BJ (cell line): ENCODE measurements around the gene NOS1AP. TPM values are rescaled to one million over a fixed set of nuclear protein-coding genes. Genes with fewer than 3 reads are reported as not detected.

ENCODE experiments used
- CTCF ChIA-PET: fragments of 350-600 bp; formaldehyde crosslinking; extraction: SDS; loops from one replicate; lab custom pipeline; 2021; ENCODE audit warnings: antibody characterized with exemption, inconsistent platforms; lab: Yijun Ruan, JAX
- POLR2A ChIA-PET: fragments of 300-600 bp; sonication (Branson Sonifier 250); formaldehyde crosslinking; extraction: SDS; loops from one replicate; lab custom pipeline; 2021; ENCODE audit warnings: antibody characterized with exemption; lab: Charles Lee
- DNase-seq: peaks from one replicate; pipeline ENCODE4 v3.0.0-alpha.2; 2011; ENCODE audit warnings: low read depth
- H3K27me3 ChIP-seq: 2 replicates; pipeline ENCODE4 v1.6.0; 2011; ENCODE audit warnings: low read length; ENCODE audit not compliant: control insufficient read depth, insufficient read depth
- H3K36me3 ChIP-seq: 2 replicates; pipeline ENCODE4 v1.5.1; 2011; ENCODE audit warnings: low read length; ENCODE audit not compliant: control insufficient read depth, insufficient read depth
- H3K4me3 ChIP-seq: 2 replicates; pipeline ENCODE4 v1.5.1; 2011; ENCODE audit warnings: low read depth, mild to moderate bottlenecking, control low read depth, low read length
- polyA plus RNA-seq: library from polyadenylated mRNA; depleted of rRNA; stranded (reverse); fragments of >200 nt; gene quantifications from 2 replicates; pipeline ENCODE4 v1.2.3, GENCODE V29; 2011
- TF ChIP-seq, protein P1 (sequence below): IDR thresholded peaks from 2 replicates; pipeline ENCODE4 v1.5.1; 2011; ENCODE audit warnings: low read depth, mild to moderate bottlenecking, control low read depth, inconsistent platforms, low read length, moderate library complexity; ENCODE audit not compliant: insufficient read depth

The NOS1AP gene
- polyA plus RNA-seq, 1 experiment = 0.50 TPM

DNA sequence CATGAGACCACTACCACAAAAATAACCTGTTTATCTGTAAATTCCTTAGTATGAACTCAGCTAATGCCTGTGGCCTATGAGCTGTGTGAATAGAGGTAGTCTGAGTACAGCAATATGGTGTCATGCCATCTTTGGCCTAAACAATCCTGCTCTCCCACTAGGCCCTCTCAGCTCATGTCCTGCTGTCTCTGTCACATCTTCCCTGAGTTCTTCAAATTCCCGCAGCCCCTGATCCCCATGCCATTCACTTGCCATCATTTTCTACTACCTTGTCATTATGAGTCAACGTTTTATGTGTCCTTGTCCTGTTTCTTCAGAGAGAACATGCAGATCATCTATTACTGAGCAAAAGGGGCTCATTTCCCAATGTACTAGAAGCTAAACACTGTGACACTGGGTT is 181.6 kb downstream of the NOS1AP start:
- TF ChIP-seq, protein P1, sequence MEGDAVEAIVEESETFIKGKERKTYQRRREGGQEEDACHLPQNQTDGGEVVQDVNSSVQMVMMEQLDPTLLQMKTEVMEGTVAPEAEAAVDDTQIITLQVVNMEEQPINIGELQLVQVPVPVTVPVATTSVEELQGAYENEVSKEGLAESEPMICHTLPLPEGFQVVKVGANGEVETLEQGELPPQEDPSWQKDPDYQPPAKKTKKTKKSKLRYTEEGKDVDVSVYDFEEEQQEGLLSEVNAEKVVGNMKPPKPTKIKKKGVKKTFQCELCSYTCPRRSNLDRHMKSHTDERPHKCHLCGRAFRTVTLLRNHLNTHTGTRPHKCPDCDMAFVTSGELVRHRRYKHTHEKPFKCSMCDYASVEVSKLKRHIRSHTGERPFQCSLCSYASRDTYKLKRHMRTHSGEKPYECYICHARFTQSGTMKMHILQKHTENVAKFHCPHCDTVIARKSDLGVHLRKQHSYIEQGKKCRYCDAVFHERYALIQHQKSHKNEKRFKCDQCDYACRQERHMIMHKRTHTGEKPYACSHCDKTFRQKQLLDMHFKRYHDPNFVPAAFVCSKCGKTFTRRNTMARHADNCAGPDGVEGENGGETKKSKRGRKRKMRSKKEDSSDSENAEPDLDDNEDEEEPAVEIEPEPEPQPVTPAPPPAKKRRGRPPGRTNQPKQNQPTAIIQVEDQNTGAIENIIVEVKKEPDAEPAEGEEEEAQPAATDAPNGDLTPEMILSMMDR = no peak
- no peak for DNase-seq
- Histone ChIP-seq H3K27me3 (0 out of 2 replicates have a peak, but pooled peaks cover 2% of the 10 kb centered on the region), H3K4me3 (no peak overlapping the region), H3K36me3 (no peaks in the 10 kb centered on the region)
- ChIA-PET POLR2A (no interaction called here), CTCF (interaction anchor here (0.9 to 1.3 kb wide), 4 partner anchors 10 to 195 kb away, joined by 3 to 5 read pairs (median 3); no protein-coding TSS in a partner anchor)

DNA sequence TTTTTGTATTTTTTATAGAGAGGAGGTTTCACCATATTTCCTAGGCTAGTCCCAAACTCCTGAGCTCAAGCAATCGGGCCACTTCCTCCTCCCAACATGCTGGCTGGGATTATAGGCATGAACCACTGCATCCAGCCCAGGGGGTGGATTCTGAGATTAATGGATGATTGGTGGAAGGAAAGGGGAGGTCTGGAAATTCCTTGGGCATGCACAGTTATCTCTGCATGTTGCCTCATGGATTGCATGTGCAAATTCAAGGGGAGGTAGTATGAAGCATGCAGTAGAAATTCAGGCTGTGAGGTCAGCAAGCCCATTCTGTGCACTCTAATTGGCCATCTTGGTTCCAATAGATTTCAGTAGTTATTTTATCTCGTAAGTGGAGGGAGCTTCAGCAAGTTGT is 182.7 kb downstream of the NOS1AP start:
- TF ChIP-seq, protein P1 = no peak
- Histone ChIP-seq H3K36me3 (no peaks in the 10 kb centered on the region), H3K27me3 (0 out of 2 replicates have a peak, but pooled peaks cover 2% of the 10 kb centered on the region), H3K4me3 (no peak overlapping the region)
- CTCF ChIA-PET = interaction anchor here (0.9 to 1.7 kb wide), 3 partner anchors 11 to 196 kb away, joined by 3 to 4 read pairs (median 4); no protein-coding TSS in a partner anchor
- POLR2A ChIA-PET = no interaction called here
- DNase-seq = no peak

DNA sequence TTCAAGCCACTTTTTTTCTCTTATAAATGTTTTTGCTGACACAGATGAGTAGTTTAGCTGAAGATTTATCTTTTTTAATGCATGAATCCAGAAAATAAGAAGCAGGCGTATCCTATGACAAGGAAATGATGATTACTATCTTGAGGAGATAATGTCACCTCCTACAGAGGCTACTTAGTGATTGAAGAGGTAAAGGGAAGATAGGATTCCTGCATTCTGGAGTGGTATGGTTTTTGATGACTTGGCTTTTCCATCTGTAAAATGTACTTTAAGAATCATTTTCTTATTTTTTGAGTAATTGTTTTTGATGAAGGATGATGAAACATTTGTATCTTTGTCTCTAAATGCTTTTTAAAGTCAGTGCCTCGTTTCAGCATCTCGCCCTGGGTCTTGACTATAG is 184.3 kb downstream of the NOS1AP start:
- TF ChIP-seq, protein P1 = no peak
- H3K27me3 ChIP-seq = 0 out of 2 replicates have a peak, but pooled peaks cover 2% of the 10 kb centered on the region
- DNase-seq = no peak
- ChIA-PET POLR2A (no interaction called here), CTCF (interaction anchor here (1.3 kb wide), 1 partner anchor 197 kb away, joined by 3 read pairs; no protein-coding TSS in a partner anchor)
- H3K4me3 ChIP-seq = no peak overlapping the region
- no peaks in the 10 kb centered on the region for H3K36me3 ChIP-seq

DNA sequence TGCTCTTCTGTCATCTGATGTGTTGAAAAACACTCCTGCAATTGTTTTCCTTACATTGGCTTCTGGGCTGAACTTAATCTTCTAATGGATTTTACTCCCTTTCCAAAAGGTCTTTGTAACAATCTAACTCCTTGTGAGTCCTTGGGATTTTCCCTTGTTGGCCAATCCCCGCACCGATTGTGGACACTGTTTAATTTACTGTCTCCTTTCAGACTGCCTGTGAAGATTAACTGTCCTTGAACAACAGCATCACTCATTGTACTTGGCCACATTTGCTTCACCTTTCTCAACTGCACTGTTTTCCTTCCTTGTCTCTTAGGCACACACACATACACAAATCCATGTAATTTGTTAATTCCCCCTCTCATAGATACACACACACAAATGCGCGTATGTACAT is 186.8 kb downstream of the NOS1AP start:
- DNase-seq = no peak
- no peak overlapping the region for H3K4me3 ChIP-seq

DNA sequence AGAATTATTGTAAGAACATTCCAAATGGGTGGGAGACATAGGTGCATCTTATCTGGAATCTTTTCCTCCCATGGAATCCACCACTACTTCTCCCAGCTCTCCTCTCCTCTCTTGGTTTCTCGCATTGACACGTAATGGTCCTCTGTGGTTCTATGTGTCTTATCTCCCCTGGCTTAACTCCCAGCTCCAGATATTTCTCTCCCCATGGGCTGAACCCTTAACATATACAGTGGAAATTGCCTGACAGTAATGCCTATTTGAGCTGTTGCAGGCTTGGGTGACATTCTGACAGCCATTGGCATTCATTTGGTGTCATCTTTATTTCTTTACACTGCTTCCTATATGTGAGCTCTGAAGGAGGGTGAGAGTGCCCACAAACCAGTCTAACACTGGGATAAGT is 188.9 kb downstream of the NOS1AP start:
- no peaks in the 10 kb centered on the region for H3K36me3 ChIP-seq
- H3K4me3 ChIP-seq = no peak overlapping the region
- no peak for DNase-seq
- TF ChIP-seq, protein P1 = no peak
- peaks cover 3% of the 10 kb centered on the region; the same call in 1 of the 2 replicates for H3K27me3 ChIP-seq
- POLR2A ChIA-PET = no interaction called here
- CTCF ChIA-PET = interaction anchor here (0.9 kb wide), 1 partner anchor 9 kb away, joined by 3 read pairs; no protein-coding TSS in a partner anchor

More for the DNA sequence above, 186.8 kb downstream of the NOS1AP start:
- peaks cover 1% of the 10 kb centered on the region; the same call in 1 of the 2 replicates for H3K27me3 ChIP-seq
- H3K36me3 ChIP-seq = no peaks in the 10 kb centered on the region
- ChIA-PET CTCF (interaction anchor here (0.6 kb wide), 1 partner anchor 186 kb away, joined by 3 read pairs; no protein-coding TSS in a partner anchor), POLR2A (no interaction called here)
- TF ChIP-seq, protein P1 = no peak
